ENCODE data around the gene FHL3.
"Not testable (repeated sequence)": the region's sequence is repeated elsewhere in the genome, so short reads cannot be mapped to it uniquely, and the experiment has no call there.

Gene FHL3

GRCh38 chr1:38034871-38035270 lies 29.6 kb upstream of the FHL3 start:
- no peak for DNase-seq

- DNase-seq, result not testable (repeated sequence)
Observed at GRCh38 chr1:38032992-38033391, 27.7 kb upstream of the FHL3 start.

DNA sequence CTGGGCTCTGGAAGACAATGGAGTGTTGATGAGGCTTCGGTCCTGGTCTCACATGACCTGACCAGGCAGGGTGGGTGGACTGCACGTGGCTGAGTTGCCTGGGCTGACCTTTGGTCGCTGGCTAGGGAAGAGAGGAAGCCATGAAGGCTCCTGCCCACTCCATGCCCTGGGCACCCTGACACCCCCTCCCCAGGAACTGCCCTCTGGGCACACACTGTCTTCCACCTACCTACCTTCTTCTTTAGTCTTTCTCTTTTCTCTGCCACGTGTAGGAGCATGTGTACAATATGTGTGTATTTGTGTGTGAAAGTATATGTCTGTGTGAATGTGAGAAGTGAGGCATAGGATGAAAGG lies 26.2 kb upstream of the FHL3 start:
- no peak for DNase-seq

DNA sequence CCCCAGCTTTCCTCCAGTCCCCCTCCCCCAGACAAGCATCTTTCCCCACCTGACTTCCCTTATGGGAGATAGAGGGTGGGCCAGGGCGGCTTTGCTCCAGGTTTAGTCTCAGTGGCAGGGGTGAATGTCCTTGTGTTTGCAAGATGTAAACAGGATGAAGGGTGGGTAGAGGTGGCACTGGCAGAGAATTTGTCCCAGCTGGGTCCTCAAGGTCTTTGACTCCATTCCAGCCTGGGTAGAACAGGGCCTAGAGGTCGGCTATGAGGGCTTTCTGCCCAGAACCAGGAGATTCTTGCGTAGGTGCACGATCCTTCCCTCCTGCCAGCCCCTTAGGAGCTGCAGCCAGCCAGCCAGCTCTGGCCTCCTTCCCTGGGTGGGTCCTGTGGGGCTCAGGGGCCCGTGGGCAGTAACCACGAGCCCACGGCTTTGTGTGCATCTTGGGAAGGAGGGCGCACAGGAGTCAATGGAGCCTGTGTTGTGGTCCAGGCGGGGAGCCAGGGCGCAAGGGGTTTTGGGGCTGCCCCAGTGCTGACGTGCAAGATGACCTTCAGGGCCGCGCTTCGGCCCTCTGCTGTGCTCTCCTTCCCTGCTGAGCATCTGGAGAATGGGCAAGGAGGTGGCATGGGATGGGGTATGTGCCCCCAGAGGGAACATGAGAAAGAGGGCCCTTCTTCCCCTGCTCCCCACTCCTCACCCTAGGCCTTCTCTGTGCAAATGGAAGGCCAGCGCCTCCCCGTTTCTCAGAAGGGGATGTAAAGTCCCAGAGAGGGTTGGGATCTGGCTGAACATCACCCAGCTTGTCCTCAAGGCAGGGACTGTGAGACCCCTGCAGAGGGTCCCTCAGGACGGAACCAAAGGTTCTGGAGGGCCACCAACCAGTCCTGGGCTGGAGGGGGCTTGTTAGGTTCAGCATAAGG lies 25.5 kb upstream of the FHL3 start:
- no peak for DNase-seq

DNA sequence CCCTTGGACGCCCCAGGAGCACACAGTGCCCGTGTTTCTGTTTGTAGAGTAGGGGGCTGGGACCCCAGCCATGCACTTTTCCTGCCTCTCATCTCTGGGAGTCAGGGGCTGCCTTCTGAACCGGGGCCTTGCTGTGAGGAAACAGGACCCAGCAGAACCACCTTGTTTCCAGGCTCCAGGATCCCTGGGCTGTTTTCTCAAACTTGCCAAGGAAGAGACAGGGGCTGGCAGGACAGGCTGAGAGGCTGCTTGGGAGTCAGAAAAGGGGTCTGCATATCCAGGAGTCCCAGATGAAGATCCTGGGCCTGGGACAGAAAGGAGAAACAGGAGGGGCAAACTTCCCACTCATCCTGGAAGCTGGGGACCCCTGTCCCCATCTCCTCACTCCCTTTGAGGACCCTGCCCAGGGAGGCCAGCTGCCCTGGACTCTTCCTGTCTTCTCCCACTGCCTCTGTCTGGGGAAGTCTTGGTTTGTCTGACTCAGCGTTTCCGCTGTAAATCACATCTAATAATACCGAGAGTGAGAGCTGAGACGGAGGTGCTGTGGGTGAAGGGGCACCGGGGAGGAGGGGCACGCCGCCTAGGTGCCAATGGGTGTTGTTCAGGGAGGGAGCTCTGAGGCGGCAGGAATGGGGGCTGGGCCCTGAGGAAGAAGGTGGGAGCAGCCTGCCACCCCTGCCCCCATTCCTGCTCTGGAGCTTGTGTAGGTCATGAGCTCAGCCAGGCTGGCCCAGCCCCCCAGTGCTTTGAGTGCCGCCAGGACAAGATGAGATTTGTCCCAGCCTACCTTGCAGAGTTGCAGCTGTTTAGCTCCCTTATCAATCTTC lies 24.6 kb upstream of the FHL3 start:
- peak; percentile 45 for DNase-seq

DNA sequence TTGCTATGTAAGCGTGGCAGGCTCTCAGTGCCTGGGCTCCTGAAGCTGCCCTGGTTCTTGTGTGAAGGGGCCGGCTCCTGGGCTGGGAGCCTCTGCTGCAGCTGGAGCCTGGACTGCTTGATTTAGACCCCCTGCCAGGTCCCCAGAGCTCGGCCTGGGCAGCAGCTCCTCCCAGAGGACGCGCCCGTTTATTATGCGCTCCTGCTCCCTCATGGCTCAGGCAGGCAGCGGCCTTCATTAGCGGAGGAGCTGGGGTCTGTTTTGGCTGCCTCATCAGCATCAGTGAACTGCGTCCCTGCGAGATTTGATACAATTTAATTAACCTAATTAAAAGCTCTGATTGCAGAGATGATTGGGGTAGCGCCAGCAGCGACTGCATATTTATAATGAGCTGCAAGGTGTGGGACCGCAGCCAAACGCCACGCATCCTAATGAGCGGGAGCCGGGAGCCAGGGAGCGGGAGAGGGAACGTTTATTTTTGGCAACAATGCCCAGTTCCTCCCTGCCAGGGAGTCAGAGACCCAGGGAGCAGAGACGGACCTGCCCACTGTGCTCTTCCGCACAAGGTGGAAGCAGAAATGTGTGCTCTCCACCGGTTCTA lies 23.9 kb upstream of the FHL3 start:
- DNase-seq, result peak; percentile 36

DNA sequence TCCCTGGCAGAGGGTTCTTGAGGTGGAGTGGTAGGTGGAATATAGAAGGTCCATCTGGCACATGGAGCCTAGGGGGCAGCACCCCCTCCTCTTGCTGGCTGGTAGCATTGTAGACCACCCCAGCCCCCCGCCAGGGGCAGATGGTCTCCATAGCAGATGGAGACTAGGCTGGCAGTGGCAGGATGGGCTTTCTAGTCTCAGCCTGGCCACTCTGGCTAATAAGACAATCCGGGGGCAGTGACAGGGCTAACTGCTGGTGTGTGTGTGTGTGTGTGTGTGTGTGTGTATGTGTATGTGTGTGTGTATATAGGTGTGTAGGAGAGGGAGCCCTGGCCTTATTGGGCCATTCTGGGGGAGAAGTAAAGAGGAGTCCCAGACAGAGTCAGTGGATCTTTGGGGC lies 23.4 kb upstream of the FHL3 start:
- DNase-seq, result peak; percentile 35

GRCh38 chr1:38028105-38028591 lies 22.8 kb upstream of the FHL3 start:
- DNase-seq, result no peak

GRCh38 chr1:38027201-38028104 lies 22.1 kb upstream of the FHL3 start:
- DNase-seq, result peak; percentile 30

GRCh38 chr1:38026592-38027200 lies 21.4 kb upstream of the FHL3 start:
- peak; percentile 49 for DNase-seq

- no peak for DNase-seq
Observed at GRCh38 chr1:38025664-38026063, 20.4 kb upstream of the FHL3 start.

DNA sequence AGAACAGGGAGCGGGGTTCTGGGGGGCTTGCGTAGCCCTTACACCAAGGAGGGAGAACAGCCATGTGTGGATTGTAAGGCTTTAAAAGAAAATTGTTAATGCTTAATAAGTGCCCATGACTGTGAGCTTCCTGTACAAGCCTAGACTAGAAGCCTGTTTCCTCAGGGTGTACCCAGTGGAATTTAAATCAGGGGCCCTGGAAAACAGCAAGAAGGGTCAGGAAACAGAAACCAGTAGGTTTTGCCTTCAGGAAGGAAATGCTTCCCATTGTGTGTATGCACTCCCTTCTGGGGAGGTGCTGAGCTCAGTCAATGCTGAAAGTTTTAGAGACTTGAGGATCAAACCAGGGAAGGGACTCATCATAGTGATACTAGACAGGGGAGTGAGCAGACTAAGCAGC lies 19.9 kb upstream of the FHL3 start:
- DNase-seq, result no peak

- no peak for DNase-seq
Observed at GRCh38 chr1:38022810-38023209, 17.5 kb upstream of the FHL3 start.

DNA sequence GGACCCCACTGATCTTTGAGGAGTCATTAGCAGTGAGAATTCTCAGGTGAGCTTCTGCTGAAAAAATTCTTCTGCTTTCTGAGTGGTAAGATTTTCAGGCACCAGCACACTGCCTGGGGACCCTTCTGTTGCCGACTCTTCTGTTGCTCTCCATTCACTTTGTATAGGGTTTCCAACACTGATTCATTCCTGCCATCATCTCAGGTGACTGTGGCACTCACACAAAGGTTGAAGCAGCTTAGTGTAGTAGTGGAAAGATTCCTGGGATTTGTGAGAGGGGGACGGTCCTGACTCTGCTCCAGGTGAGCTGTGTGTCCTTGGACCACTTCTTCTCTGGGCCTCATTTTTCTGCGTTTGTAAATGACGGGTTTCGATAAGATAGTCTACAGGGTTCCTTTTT lies 16.7 kb upstream of the FHL3 start:
- DNase-seq, result no peak

- no peak for DNase-seq
Observed at GRCh38 chr1:38020396-38020795, 15.1 kb upstream of the FHL3 start.

DNA sequence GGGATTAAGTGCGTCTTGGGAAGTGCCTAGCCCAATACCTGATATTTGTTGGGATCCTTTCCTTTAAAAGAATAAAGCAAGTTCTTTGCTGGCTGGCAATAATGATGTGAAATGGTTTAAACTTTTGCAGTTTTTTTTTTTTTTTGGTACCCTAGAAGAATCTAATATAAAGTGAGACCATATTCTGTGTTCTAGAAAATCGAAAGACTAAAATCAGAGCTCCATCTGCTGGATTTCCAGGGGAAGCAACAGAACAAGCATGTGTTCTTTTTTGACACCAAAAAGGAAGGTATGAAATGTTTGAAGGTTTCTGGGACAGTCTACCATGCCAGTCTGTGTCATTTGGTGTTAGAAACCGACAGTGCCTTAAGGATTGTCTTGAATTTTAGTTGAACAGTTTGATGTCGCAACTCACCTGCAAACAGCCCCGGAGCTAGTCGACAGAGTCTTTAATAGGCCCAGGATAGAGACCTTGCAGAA lies 13.6 kb upstream of the FHL3 start:
- no peak for DNase-seq

DNA sequence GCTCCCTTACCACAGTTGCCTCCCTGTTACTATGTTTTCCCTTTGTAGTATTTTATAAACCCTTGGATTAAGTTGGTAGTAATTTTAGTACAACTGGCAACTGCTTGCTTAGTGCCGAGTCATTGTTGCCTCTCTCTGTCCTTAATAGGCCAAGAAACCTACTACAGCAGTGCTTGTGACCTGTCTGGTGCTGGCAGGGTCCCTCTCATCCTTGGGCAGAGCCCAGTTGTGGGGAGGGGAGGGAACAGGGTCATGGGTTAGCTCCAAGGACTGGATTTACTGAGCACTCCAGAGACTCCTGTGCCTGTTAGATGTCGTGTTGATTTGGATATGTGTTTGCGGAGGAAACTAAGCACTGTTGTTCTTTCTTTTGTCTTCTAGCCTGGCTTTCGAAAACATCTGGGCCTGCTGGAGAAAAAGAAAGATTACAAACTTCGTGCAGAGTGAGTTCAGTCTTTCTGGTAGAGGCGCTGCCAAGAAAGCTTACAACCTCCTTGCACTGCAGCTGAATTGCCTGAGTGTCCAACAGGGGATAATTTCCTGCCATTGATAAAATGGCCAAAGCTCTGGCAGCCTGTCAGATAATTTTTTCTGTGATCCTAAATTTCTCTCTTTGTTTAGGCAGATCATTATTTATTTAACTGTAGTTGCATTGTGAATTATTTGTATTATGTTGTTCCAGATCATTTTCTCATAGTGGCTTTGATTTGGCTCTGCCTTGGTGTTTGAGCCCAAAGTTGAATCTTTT lies 10.8 kb upstream of the FHL3 start:
- DNase-seq, result no peak

GRCh38 chr1:38014724-38015424 lies 9.6 kb upstream of the FHL3 start:
- no peak for DNase-seq

GRCh38 chr1:38014171-38014570 lies 8.9 kb upstream of the FHL3 start:
- no peak for DNase-seq

- no peak for DNase-seq
Observed at GRCh38 chr1:38013227-38013622, 7.9 kb upstream of the FHL3 start.

Data from left hindlimb (tissue), 1 donor.